Lung (tissue), 12 donors: ENCODE results near the gene TRIM2. TPM values are rescaled to one million over a fixed set of nuclear protein-coding genes. Genes with fewer than 3 reads are reported as not detected.

Experiments used
- ATAC-seq: fragments of 200-7000 bp; cut with Tn5 transposase; one replicate; pipeline ENCODE4 v1.9.1; 2020; ENCODE audit warnings: moderate number of reproducible peaks; ENCODE audit not compliant: insufficient read depth, low FRiP score
- DNase-seq, 3 donors: peaks; one replicate each; pipeline ENCODE4 v3.0.0-alpha.2; 2013 to 2017
- H3K27ac ChIP-seq, 2 donors: one replicate each; pipeline ENCODE4 v1.5.1; 2013; ENCODE audit warnings: mild to moderate bottlenecking in 2 of 2, moderate library complexity in 2 of 2, control low read depth in 1 of 2, inconsistent platforms in 1 of 2, low read depth in 1 of 2, low read length in 1 of 2
- H3K27me3 ChIP-seq, 3 donors: one replicate each; pipeline ENCODE4 v1.5.1; 2013; ENCODE audit warnings: low read length in 2 of 3; ENCODE audit not compliant: control insufficient read depth in 3 of 3, insufficient read depth in 3 of 3
- H3K36me3 ChIP-seq, 4 donors: one replicate each; pipeline ENCODE4 v1.5.1; 2013; ENCODE audit warnings: low read length in 4 of 4, mild to moderate bottlenecking in 1 of 4, moderate library complexity in 1 of 4; ENCODE audit not compliant: control insufficient read depth in 4 of 4, insufficient read depth in 4 of 4
- H3K4me1 ChIP-seq, 5 donors: one replicate each; pipeline ENCODE4 v1.5.1; 2013; ENCODE audit warnings: low read length in 5 of 5, mild to moderate bottlenecking in 2 of 5, moderate library complexity in 1 of 5; ENCODE audit not compliant: control insufficient read depth in 5 of 5, insufficient read depth in 5 of 5
- H3K4me3 ChIP-seq: one replicate; pipeline ENCODE4 v1.5.1; 2013; ENCODE audit warnings: mild to moderate bottlenecking, control low read depth, moderate library complexity
- H3K9ac ChIP-seq, 2 donors: one replicate each; pipeline ENCODE4 v1.5.1; 2013; ENCODE audit warnings: low read length in 2 of 2, control low read depth in 1 of 2; ENCODE audit not compliant: insufficient read depth in 1 of 2
- H3K9me3 ChIP-seq, 4 donors: one replicate each; pipeline ENCODE4 v1.5.1; 2013; ENCODE audit warnings: low read length in 3 of 4, mild to moderate bottlenecking in 1 of 4, moderate library complexity in 1 of 4; ENCODE audit not compliant: control insufficient read depth in 4 of 4, insufficient read depth in 3 of 4
- WGBS, 2 donors: extraction: QIAGEN DNeasy Blood & Tissue Kit; methylation state at CpG; one replicate each; pipeline ENCODE4 v1.1.7; 2013; 5-methylcytosine and 5-hydroxymethylcytosine counted together
- polyA plus RNA-seq, 2 donors: library from polyadenylated mRNA; stranded (reverse); fragments of 200-250 nt; gene quantifications; one replicate each; pipeline ENCODE4 v1.2.1, GENCODE V29; 2013
- total RNA-seq, 2 donors: library from RNA; depleted of rRNA in 1 of 2; stranded (reverse); fragments of >200 nt in 1 of 2; gene quantifications; one replicate each; pipeline ENCODE4 v1.2.1, GENCODE V29; 2014 to 2021
- TF ChIP-seq, protein P1 (sequence below): IDR thresholded peaks from 2 replicates; pipeline ENCODE4 v1.5.1; 2012; ENCODE audit warnings: mild to moderate bottlenecking; ENCODE audit errors: control extremely low read depth, extremely low read depth
- donor health status: control.
- donor health status: control.
- donor health status: Bipolar disorder and iron deficiency.
- donor health status: healthy.
- donor health status: DM: yes; HTN: yes; CAD: no.

Gene TRIM2
- total and polyA plus RNA-seq, 4 donors: 9.1 to 74.0 (median 38.1) TPM

GRCh38 chr4:153271820-153272219 is 67.6 kb downstream of the TRIM2 start:
- ATAC-seq (no peak), DNase-seq (no peak)
- no peaks in the 10 kb centered on the region for H3K27me3 ChIP-seq
- peaks cover 0 to 11% (median 4%) of the 10 kb centered on the region in 5 donors for H3K4me1 ChIP-seq
- no peak overlapping the region for H3K4me3 ChIP-seq
- no peaks in the 10 kb centered on the region for H3K9me3 ChIP-seq
- H3K36me3 ChIP-seq: peaks cover 0 to 12% (median 4%) of the 10 kb centered on the region in 4 donors
- 94 to 96% methylated on average over 2 of the region's 2 CpGs for WGBS, 2 donors
- no peak overlapping the region for H3K27ac ChIP-seq
- TF ChIP-seq, protein P1, sequence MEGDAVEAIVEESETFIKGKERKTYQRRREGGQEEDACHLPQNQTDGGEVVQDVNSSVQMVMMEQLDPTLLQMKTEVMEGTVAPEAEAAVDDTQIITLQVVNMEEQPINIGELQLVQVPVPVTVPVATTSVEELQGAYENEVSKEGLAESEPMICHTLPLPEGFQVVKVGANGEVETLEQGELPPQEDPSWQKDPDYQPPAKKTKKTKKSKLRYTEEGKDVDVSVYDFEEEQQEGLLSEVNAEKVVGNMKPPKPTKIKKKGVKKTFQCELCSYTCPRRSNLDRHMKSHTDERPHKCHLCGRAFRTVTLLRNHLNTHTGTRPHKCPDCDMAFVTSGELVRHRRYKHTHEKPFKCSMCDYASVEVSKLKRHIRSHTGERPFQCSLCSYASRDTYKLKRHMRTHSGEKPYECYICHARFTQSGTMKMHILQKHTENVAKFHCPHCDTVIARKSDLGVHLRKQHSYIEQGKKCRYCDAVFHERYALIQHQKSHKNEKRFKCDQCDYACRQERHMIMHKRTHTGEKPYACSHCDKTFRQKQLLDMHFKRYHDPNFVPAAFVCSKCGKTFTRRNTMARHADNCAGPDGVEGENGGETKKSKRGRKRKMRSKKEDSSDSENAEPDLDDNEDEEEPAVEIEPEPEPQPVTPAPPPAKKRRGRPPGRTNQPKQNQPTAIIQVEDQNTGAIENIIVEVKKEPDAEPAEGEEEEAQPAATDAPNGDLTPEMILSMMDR: no peak
- H3K9ac ChIP-seq: no peak overlapping the region

GRCh38 chr4:153273751-153274150 is 69.5 kb downstream of the TRIM2 start:
- no peak overlapping the region for H3K9ac ChIP-seq
- peaks cover 0 to 2% (median 0%) of the 10 kb centered on the region in 5 donors for H3K4me1 ChIP-seq
- no peaks in the 10 kb centered on the region for H3K27me3 ChIP-seq
- H3K9me3 ChIP-seq: peaks cover 0 to 1% (median 0%) of the 10 kb centered on the region in 4 donors
- WGBS, 2 donors: 91 to 100% methylated on average over 1 of the region's 1 CpG
- TF ChIP-seq, protein P1: no peak
- peaks cover 0 to 26% (median 7%) of the 10 kb centered on the region in 4 donors for H3K36me3 ChIP-seq
- H3K27ac ChIP-seq: no peak overlapping the region
- DNase-seq (no peak), ATAC-seq (no peak)
- no peak overlapping the region for H3K4me3 ChIP-seq

- Histone ChIP-seq H3K9me3 (peaks cover 0 to 1% (median 0%) of the 10 kb centered on the region in 4 donors), H3K4me1 (peaks cover 0 to 2% (median 0%) of the 10 kb centered on the region in 5 donors), H3K27me3 (no peaks in the 10 kb centered on the region), H3K27ac (no peak overlapping the region), H3K36me3 (peaks cover 0 to 30% (median 7%) of the 10 kb centered on the region in 4 donors), H3K4me3 (no peak overlapping the region), H3K9ac (no peak overlapping the region)
- ATAC-seq: no peak
- DNase-seq: no peak
- WGBS, 2 donors: 89 to 94% methylated on average over 2 of the region's 2 CpGs
- TF ChIP-seq, protein P1: no peak
Observed at GRCh38 chr4:153274967-153275366, 70.7 kb downstream of the TRIM2 start.
